Breast epithelium (tissue), 3 donors: ENCODE results near the gene SNAI3.

Experiments used
- POLR2A ChIP-seq: fragments of 450-650 bp; IDR thresholded peaks from one replicate; pipeline ENCODE4 v1.6.1; 2016; ENCODE audit warnings: antibody characterized with exemption, mild to moderate bottlenecking, moderate library complexity
- POLR2AphosphoS5 ChIP-seq, 3 donors: sonication (generic); formaldehyde crosslinking; IDR thresholded peaks; one replicate each; pipeline ENCODE4 v1.6.1; 2017; ENCODE audit warnings: antibody characterized with exemption in 3 of 3
- TF ChIP-seq, protein P1 (sequence below), 3 donors: fragments of 450-650 bp; IDR thresholded peaks; one replicate each; pipeline ENCODE4 v1.5.1; 2016 to 2017; ENCODE audit warnings: antibody characterized with exemption in 3 of 3, mild to moderate bottlenecking in 3 of 3, moderate library complexity in 3 of 3

- TF ChIP-seq POLR2AphosphoS5 (IDR thresholded peaks at IDR 0.05) (no peak), POLR2A (no peak)
- TF ChIP-seq, protein P1, sequence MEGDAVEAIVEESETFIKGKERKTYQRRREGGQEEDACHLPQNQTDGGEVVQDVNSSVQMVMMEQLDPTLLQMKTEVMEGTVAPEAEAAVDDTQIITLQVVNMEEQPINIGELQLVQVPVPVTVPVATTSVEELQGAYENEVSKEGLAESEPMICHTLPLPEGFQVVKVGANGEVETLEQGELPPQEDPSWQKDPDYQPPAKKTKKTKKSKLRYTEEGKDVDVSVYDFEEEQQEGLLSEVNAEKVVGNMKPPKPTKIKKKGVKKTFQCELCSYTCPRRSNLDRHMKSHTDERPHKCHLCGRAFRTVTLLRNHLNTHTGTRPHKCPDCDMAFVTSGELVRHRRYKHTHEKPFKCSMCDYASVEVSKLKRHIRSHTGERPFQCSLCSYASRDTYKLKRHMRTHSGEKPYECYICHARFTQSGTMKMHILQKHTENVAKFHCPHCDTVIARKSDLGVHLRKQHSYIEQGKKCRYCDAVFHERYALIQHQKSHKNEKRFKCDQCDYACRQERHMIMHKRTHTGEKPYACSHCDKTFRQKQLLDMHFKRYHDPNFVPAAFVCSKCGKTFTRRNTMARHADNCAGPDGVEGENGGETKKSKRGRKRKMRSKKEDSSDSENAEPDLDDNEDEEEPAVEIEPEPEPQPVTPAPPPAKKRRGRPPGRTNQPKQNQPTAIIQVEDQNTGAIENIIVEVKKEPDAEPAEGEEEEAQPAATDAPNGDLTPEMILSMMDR (IDR thresholded peaks at IDR 0.05) = no peak
Measured at GRCh38 chr16:88667461-88667860, 18.8 kb downstream of the SNAI3 start.
